Activated CD4-positive, CD25-positive, alpha-beta regulatory T cell treated with anti-CD3 and anti-CD28 coated beads, Interleukin-2, amount 50 U/mL, for 72 hours (primary cell): ENCODE data around the gene MTMR10.

Source experiments
- DNase-seq: peaks from one replicate; pipeline ENCODE4 v3.0.0; 2021

Gene MTMR10

DNA sequence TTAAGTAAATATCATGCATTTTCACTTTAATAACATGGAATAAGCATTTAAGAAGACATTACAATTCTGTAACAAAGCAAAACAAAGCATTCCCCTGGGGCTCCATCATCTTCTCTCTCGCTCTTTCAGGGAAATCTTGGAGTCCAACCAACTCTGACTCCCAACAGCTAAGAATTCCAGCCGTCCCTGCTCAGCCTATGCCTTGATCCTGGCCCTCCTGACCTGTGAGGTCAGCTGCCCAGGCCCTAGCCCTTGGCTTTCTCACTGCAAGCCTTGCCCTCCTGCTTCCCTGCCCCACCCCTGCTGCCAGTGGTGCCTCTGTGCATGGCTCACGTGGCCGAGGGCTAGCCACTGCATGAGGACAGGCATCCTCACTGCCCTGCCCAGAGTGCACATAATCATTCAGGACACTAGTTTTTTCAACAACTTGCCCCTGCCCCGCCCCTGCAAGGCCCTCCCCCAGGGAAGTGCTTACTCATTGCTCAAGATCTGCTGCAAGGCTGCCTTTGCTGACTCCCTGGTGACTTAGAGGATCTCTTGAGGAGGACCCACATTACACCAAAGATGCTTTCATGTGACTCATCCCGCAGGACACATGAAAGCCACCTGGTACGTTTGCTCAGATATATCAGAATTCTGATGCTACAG lies 37.6 kb downstream of the MTMR10 start:
- DNase-seq, result no peak

DNA sequence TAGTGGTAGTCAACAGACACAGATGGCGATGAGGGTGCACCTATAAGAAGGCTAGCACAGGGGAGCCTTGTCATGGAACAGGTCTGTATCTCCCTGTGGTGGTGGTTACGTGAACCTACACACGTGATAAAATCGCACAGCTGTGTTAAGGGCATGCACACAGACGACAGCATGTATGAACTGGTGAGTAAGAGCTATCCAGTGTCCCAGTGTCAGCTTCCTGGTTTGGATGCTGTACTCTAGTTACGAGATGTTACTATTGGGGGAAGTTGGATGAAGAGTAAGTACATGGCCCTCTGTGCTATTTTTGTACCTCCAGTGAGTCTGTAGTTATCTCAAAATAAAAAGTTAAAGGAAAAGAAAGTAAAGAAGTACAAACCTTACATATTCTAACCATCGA lies 38.2 kb downstream of the MTMR10 start:
- no peak for DNase-seq

GRCh38 chr15:30943654-30944335 lies 47.6 kb downstream of the MTMR10 start:
- DNase-seq, result no peak

DNA sequence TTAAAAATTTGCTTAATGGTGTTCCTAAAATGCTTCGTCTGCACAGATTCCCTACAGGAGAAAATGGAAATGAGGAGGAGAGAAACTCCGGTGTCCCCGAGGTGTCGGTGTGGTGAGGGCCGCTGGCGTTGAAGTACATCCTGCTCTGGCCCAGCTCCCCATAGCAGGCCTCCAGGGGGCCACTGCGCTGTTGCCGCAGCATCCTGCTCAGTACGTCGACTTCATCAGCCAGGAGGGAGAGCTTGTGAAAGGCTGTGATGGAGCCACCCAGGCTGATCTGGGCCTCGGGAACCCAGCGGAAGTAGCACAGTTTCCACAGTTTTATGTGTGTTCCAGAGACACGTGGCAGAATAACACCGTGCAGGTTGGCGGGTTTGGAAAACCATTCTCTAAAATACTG lies 49.9 kb downstream of the MTMR10 start:
- no peak for DNase-seq

GRCh38 chr15:30940359-30940758 lies 51.1 kb downstream of the MTMR10 start:
- no peak for DNase-seq

DNA sequence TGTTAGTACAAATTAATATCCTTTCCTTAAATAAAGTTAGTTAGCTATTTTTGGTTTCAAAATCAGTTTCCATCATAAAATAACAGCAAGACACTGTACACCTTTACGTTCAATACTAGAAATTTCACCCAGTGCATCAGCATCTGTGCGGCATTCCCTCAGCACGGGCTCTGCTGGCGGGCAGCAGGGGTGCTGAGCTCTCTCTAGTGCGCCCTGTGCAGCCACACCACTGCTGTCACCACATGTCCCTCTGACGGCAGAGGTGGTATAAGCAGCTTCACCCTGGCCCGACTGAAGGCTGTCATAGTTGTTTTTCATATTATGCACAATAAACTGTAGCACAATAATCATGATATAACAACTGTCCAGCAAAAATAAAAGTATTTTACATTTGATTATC lies 52.3 kb downstream of the MTMR10 start:
- no peak for DNase-seq

- no peak for DNase-seq
Observed at GRCh38 chr15:30933293-30933692, 58.1 kb downstream of the MTMR10 start.

DNA sequence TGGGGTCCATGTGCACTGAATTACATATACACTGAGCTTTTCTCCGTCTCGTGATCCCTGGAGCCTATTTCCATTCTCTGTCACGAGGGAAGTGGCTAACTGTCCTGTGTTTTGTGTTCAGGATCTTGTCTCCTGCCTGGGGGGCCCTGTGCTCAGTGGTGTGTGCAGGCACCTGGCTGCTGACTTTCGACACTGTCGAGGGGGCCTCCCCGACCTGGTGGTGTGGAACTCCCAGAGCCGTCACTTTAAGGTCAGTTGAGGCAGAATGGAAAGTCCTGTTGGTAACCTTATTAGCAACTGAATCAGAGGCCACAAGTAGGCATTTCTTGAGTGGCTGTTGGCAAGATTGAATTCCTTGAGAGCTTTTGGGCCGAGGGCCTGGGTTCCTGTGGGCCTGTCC lies 61.0 kb downstream of the MTMR10 start:
- no peak for DNase-seq

- no peak for DNase-seq
Observed at GRCh38 chr15:30929982-30930381, 61.4 kb downstream of the MTMR10 start.

DNA sequence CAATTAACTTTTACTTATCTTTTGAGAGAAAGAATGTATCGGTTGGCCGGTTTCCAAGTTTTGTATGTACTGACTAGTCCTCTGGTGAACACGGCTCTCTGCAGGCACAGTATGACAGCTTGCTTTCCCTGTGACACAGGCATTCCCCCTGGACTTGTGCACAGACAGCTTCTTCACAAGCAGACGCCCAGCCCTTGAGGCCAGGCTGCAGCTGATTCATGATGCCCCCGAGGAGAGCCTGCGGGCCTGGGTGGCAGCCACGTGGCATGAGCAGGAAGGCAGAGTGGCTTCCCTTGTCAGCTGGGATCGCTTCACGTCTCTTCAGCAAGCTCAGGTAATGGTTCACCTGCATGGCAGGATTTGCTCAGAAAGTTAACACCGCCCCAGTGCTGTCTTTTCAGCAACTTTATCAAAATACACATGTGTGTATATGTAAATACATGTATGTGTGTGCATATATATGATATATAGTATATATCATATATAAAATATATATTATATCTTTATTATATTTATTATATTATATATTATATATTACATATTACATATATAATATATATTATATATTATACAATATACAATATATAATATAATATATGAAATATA lies 62.3 kb downstream of the MTMR10 start:
- DNase-seq, result no peak

GRCh38 chr15:30928076-30928475 lies 63.4 kb downstream of the MTMR10 start:
- DNase-seq, result no peak

DNA sequence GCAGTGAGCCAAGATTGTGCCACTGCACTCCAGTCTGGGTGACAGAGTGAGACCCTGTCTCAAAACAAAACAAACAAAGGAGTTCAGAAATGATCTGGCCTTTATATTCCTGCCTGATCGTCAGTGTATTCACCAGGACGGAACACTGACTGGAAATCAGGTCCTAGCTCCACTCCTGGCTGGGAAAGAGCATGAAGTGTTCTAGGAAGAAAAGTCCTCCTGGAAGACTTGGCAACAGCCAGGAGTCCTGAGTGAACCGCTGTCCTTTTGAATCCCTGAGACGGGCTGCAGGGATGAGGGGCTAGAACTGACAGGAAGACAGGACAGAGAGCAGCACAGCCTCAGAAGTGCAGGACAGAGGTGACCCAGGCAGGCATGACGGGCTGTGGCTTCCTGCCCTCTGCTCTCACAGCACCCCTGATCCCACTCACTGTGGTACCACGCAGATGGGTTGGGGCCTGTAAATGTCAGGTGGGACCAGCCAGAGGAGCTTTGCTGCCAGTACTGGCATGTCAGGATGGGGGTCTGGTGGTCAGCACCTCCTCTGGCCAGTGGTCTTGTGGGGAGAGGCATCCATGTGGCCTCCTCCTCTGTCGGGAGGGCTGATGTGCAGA lies 64.2 kb downstream of the MTMR10 start:
- DNase-seq, result no peak

- DNase-seq, result no peak
Observed at GRCh38 chr15:30926161-30926560, 65.3 kb downstream of the MTMR10 start.

- DNase-seq, result no peak
Observed at GRCh38 chr15:30925686-30926085, 65.7 kb downstream of the MTMR10 start.

DNA sequence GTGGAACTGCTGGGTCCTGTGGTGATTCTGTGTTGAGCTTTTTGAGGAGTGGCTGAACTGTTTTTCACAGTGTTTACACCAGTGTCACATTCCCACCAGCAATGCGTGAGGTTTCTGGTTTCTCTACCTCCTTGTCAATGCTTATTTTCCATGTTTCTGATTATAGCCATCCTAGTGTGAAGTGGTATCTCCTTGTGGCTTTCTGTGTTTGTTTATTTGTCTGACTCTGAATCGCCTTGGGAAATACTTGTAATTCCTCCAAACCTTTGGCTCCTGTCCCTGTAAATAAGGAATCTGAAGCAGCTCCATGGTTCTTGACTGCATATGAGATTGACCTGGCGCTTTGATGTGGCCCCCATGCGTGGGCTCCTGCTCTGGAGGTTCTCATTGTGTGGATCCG lies 67.1 kb downstream of the MTMR10 start:
- no peak for DNase-seq

DNA sequence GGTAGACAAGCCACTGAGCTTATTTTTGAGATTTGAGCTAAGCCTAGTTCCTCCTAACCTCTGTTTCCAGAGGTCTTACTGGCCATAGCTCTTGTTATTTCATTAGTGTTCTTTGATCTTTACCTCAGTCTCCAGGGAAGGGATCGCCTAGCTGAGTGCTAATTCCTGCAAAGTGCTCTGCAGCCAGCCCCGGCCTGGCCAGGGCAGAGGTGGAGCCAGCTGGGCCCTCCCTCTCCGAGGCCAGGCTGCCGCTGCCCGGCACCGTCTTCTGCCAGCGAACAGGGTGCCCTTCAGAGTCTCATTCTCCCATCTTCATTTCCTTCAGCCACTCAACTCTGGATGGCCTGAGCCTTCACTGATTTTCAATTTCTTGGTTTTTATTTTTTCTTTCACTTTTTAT lies 68.0 kb downstream of the MTMR10 start:
- DNase-seq, result no peak

- no peak for DNase-seq
Observed at GRCh38 chr15:30922480-30923311, 68.7 kb downstream of the MTMR10 start.

DNA sequence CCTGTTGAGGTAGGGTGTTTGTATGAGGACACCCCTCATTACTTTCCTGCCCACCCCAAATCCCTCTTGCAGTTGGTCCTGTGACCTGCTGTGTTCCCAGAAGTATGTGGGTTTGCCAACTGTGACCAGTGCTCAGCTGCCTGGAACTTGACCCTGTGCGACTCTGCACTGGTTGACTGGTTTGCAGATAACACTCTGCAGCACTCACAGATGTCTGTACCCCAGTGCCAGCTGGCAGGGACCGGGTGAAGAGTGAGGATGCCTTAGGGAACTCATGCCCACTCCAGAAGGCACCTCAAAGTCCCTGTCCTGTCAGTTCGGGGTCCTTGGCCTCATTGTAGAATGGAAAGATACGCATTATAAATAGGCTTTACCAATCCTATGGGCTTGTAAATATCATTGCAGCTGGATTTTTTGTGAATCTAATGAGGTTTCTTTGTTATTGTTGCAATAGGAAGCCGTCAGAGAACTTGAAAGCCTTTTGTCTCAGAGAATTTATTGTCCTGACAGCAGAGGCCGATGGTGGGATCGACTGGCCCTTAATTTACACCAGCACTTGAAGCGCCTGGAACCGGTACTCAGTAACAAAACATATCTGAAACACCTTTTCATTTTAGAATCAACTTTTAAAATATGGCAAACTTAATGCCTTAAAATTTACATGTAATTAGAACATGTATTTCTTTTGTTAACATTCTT lies 69.5 kb downstream of the MTMR10 start:
- DNase-seq, result no peak

DNA sequence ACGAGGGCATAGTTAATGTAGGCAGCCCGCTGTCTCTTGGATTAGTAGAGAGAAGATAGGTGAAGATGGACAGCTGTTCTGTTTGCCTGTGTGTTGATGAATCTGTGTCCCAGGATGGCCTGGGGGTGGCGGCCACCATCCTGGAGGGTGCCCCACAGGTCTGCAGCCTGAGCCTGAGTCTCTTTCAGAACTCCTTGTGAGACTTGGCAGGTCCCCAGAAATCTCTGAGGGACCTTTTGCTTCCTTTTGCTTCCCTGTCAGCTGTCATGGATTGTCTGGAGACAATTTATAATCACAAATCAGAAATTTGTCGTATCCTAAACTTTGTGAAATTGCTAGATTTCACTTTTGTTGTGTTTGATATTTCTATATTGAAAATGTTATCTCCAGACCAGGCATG lies 70.3 kb downstream of the MTMR10 start:
- DNase-seq, result no peak

GRCh38 chr15:30919877-30920550 lies 71.4 kb downstream of the MTMR10 start:
- DNase-seq, result no peak

GRCh38 chr15:30918366-30918765 lies 73.1 kb downstream of the MTMR10 start:
- DNase-seq, result no peak

DNA sequence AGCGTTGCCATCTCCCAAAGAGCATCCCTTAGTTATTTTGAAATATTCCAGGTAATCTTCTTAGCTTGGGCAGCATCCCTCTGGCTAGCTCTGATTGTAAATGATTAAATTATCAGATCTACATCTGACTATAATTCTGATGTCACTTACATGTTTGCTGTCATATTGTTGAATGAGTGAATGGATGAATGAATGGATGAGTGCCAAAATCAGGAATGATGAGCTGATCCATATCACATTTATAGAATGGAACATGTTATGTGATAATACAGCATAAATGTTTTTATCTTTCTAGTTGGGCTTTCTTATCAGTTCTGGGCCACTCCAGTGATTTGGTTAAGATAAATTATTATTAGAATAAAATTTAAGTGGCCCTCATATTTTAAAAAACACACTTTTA lies 73.8 kb downstream of the MTMR10 start:
- no peak for DNase-seq
